Colon (tissue), 2 donors: ENCODE measurements around the gene LRRC71.

Source experiments
- FAIRE-seq: peaks from 2 replicates; lab custom pipeline; 2012; peaks lifted over from hg19 to GRCh38; lab: Jason Lieb, UNC
- donor health status: control.
- donor health status: control.

The LRRC71 gene

DNA sequence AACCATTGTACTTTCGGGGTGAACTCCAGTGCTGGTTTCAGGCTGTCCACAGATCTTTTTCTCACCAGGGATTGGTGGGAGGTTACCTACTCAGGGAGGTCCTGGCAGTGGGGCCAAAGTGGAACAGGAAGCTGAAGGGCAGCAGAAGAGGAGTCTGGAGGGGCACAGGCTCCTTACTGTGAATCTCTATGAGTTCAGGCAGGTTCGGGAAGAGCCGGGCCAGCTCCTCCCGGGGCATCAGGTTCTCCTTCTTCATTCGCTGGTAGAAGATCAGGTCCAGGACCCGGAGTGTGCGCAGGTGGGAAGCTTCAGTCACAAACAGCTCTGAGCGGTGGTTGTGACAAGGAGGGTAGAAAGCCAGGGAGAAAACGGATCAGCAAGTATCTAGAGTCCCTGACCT, 26.7 kb downstream of the LRRC71 start:
- no peak for FAIRE-seq

DNA sequence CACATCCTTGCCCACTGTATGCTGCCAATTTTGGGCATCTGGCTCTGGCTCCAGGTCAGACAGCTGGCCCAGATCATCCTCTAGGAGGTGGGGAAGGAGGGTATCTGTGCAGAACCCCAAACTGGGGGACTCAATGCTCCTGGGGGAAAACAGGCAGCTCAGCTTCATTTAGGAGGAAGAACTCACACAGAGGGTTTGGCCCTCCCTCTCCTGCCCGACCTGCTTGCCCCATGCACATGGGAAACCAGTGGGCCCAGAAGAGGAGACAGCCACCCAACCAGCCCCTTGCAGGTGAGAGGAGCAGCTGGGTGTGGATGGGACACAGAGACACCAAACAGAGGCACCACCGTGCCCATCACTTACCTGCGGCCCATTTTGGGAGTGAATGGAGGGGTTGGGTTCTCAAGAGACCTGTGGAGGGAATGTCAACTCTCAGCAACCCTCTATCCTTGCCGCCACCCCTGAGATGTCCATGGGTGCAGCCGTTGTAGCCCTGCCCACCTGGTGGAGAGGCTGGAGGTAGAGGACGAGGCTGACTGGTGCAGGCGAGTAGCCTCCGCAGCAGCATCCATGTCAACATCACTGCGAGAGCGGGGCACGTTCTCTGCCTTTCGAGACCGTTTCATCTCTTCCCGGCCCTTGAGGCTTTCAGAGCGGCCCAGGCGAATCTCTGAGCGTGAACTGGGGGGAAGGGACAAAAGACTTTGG, 27.5 kb downstream of the LRRC71 start:
- no peak for FAIRE-seq

DNA sequence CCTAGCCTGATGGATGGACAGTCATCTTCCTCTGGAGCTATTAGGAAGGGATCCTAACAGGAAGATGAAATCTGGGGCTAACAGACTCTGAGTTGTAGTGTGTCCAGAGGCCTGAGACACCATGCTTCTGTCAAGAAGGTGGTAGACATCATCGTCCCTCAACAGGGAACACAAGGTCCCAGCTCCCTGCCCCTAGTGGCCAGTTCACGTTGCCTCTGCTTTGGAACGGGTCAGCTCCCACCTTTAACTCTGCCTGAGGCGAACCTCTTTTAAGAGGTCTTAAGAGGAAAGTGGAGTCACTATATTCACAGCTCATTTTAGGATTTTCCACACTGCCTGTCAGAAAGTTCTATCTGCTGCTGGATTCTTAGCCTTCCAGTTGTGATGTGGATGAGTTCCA, 28.3 kb downstream of the LRRC71 start:
- no peak for FAIRE-seq

DNA sequence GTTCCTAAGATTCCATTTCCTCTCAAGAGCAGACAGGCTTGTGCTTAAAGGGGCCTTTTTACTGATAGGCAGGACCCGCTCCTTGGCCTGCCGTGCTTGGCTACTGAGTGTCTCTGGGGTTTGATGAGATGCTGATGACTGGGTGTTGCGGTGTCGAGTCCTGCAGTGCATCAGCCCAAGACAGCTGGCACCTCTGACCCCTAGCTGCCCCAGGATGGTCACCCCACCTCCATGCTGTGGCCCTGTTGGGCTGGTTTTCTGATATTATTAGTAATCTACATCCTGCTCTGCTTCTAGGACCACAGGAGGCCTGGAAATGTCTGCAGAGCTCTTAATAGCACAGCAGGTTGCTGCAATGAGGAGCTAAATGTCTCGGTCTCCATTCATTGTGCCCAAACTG, 28.7 kb downstream of the LRRC71 start:
- no peak for FAIRE-seq

DNA sequence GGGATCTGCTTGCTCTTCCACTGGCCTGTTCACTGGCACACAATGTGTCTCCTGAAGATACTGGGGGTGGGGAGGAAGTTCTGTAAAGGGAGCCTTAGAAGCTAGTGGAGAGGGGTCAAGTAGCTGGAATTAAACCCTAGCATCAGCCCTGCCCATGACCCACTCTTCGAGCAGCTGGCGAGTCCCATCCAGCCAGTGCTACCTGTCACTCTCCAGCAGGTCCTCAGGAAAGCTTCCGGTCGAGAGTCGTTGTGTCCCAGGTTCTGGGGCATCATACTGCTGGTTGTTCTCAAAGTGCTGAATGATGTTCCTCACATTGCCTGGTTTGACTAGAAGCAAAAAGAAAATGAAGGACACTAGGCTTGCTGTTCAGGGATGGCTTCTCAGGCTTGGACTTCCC, 30.9 kb downstream of the LRRC71 start:
- FAIRE-seq: no peak

GRCh38 chr1:156953571-156953970, 33.1 kb downstream of the LRRC71 start:
- no peak for FAIRE-seq

DNA sequence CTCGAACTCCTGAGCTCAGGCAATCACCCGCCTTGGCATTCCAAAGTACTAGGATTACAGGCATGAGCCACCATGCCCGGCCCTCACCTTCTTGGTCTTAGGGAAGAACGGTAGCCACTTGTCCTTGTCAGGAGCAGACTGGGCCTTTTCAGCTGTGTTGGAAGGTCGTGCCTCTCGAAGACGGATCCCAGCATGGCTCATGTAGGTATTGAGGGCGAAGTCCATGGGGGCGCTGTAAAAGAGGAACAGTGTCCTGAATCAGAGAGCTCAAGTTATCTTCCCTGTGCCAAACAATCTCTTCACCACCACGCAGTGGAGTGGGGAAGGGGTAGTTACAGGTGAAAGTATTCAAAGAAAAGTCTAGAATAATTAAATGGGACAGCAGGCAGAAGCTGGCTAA, 35.9 kb downstream of the LRRC71 start:
- no peak for FAIRE-seq

DNA sequence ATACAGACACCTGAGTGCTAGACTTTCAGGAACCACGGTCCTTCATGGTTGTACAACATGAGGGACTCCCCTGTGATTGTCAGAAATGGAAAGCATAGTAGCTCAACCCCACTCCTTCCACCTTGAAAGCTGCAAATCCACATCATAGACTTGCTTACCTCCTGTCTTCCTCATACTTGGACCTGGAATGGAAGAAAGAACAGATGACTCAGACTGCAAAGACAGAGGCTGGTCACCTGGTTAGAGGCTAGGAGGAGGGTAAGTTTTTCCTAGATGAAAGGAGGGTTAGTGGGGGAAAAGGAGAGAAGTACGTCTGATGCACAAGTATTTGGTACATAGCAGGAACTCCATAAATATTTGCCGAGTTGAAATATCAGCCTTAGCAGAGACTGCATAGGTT, 37.2 kb downstream of the LRRC71 start:
- no peak for FAIRE-seq

DNA sequence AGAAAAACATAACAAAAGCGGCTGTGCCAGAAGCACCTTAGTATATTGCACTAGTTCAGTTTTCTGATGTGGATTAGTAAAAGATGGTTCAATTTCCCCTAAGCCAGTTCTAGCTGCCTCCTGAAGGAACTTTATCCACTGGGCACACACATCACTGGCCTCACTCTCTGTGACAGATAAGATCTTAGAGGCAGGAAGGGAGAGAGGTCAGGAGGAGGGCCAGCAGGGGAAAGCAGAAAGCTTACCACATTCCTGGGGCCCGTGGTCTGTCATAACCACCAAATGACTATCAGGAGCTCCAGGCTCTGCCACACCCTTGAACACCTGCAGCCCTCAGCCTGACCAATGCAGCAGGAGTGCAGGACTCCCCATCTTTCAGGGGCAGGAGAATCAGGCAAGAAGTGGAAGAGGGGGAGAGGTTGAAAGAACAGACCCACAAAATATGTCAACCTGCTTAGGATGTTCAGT, 37.8 kb downstream of the LRRC71 start:
- no peak for FAIRE-seq

DNA sequence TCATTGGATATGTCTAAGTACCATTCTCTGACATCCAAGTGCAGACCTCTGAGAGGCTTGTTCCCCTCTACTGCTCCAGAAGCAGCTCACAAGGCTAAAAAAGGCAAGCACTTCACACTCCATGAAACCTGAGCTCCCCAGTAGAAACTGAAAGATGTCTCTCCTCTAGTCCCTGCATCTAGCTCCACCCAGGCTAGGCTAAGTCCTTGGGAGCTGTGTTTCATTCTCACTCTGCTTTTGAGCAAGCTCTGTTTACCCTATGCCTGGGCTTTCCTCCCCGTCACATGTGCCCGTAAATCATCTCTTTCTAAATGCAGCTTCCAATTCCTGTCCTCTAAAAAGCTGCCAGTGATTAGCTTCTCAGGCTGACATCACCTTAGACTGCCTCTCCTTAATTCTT, 39.0 kb downstream of the LRRC71 start:
- FAIRE-seq: no peak

DNA sequence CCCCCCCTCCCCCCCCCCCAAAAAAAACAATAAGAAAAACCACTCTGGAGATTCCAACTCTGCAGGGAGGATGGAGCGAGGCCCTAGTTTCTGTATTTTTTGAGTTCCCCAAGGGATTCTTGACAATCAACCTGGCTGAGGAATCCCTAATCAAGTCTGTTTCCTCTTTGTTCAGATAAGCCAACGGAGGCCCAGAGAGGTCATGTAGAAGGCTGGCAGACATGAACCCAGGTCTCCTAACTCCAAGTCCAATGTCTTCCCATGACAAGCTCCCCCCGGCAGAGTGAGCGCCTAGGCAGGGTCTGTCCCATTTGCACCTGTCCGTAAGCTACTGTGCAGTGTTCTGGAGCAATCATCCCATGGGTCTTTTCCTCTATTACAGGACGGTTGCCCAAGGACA, 39.5 kb downstream of the LRRC71 start:
- no peak for FAIRE-seq

GRCh38 chr1:156961709-156962108, 41.3 kb downstream of the LRRC71 start:
- FAIRE-seq: no peak

DNA sequence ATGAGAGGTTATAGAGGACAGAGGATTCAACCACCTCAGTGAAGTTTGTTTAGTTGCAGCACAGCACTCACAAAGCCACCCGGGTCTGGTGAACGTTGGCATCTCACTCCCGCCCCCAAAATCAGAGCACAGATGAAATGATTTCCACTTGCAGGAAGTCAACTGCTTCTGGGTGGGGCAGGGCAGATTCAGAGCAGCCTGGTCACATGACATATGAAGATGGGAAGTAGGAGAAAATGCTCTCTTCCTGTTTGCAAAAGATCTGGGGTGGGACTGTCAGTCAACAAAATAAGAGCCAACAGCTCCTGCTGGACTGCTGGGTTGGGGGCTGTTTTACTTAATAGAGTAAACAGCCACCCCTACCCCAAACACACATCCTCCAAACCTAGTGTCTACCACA, 43.2 kb downstream of the LRRC71 start:
- no peak for FAIRE-seq

DNA sequence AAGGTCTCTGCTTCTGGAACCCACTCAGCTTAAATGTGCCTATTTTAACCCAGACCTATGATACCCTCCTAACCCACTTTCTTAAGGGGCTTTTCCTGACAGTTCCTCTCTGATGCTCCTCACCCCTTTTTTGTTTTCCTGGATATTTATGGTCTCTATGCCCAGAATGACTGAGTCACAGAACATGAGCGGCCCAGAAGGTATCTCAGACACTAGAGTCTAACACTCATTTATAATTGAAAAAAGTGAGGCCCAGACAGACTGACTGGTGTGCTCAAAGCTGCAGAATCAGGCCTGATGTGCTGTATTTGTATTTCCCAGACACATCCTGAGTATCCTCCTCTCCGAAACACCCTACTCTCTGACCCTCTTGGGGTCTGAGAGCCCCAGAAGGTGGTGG, 44.0 kb downstream of the LRRC71 start:
- no peak for FAIRE-seq

DNA sequence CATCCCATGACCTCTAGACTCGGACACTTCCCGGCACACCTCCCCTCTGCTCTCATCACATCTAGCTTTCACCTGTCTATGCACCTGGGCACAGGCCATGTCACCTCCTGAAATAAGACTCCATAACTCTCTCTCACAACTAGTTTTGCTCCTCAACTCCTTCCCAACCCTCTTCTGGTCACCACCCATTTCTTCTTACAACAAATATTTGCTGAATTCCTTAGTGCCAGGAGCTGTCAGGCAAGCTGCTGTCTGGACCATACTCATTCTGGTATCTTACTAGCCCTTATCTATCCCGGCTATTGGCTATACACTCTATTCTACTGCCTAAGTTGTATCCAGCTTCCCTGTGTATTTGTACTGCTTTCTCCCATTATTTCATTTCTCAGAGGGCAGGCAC, 49.1 kb downstream of the LRRC71 start:
- no peak for FAIRE-seq

- FAIRE-seq: no peak
Measured at GRCh38 chr1:156970017-156970416, 49.6 kb downstream of the LRRC71 start.

DNA sequence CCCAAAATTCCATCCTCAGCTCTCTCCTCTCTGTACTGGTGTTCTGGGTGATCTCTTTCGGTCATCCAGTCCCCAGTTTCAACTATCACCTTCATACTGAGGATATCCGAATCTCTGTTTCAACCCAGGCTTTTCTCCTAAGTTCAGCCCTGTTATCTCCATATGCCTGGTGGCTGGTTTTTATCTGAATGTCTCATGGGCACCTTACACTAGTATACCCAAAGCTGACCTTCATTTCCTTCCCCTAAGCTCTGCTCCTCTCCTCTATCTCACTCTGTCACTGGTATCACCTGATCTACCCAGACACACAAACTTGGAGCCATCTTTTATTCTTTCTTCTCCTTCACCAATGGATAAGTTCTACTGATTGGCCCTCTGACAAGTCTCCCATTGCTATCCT, 53.0 kb downstream of the LRRC71 start:
- FAIRE-seq: no peak

DNA sequence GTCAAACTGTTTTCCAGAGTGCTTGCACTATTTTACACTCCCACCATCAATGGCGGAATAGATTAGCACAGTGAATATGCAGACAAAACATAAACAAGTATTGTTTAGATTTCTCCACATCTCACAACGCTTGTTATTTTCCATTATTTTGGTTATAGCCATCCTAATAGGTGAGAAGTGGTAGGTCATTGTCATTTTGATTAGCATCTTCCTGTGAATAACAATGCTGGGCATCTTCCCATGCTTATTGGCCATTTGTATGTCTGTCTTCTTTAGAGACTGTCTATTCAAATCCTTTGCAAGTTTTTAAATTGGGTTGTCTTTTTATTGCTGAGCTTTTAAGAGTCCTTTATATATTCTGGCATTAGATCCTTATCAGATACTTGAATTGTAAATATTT, 54.7 kb downstream of the LRRC71 start:
- FAIRE-seq: no peak

GRCh38 chr1:156980551-156980950, 60.1 kb downstream of the LRRC71 start:
- FAIRE-seq: no peak
